H1 (cell line): ENCODE data around the gene CRYBG1. TPM values are rescaled to one million over a fixed set of nuclear protein-coding genes. Genes with fewer than 3 reads are reported as not detected.

Experiments used
- CHD1 ChIP-seq: IDR thresholded peaks from 2 replicates; pipeline ENCODE4 v1.6.1; 2012; ENCODE audit warnings: low read depth, low read length, improper control_type of control experiment
- CTBP2 ChIP-seq: IDR thresholded peaks from 2 replicates; pipeline ENCODE4 v1.7.0; 2011; ENCODE audit warnings: borderline replicate concordance, mild to moderate bottlenecking, moderate library complexity, mixed read lengths, low read length; ENCODE audit not compliant: insufficient read depth, insufficient read length
- EP300 ChIP-seq, 2 experiments: IDR thresholded peaks; 1 replicate in 1 of 2; 2 replicates in 1 of 2; pipeline ENCODE4 v1.6.1; 2011 to 2012; ENCODE audit warnings: low read depth in 2 of 2, low read length in 2 of 2, mild to moderate bottlenecking in 2 of 2, borderline replicate concordance in 1 of 2, inconsistent platforms in 1 of 2, moderate library complexity in 1 of 2
- POU5F1 ChIP-seq: IDR thresholded peaks from 2 replicates; pipeline ENCODE4 v1.6.1; 2011; ENCODE audit warnings: low read depth, mild to moderate bottlenecking, low read length, moderate library complexity
- polyA plus RNA-seq, 7 experiments: library from polyadenylated mRNA; depleted of rRNA in 3 of 7; stranded (reverse) in 5 of 7; unstranded in 2 of 7; fragments of >200 nt in 5 of 7; fragments of 200-250 nt in 2 of 7; gene quantifications; 1 replicate in 5 of 7; 2 replicates in 1 of 7; 4 replicates in 1 of 7; pipeline versions ENCODE4 v1.2.1 to v1.2.3, GENCODE V29; 2011 to 2013; ENCODE audit warnings: missing spikeins in 2 of 7, mixed read lengths in 2 of 7
- total RNA-seq: library from RNA; stranded (reverse); fragmentation: NEBNext Ultra II Directional; extraction: Animal tissue kit (Norgen Biotek cat#: 25700); gene quantifications from 2 replicates; pipeline ENCODE4 v1.2.1, GENCODE V29; 2021
- TF ChIP-seq, protein P1 (sequence below): fragments of 300-600 bp; sonication (generic); IDR thresholded peaks from 2 replicates; pipeline ENCODE4 v1.7.1; 2012; ENCODE audit warnings: low read length, moderate library complexity, mild to moderate bottlenecking, inconsistent platforms; ENCODE audit not compliant: insufficient replicate concordance
- TF ChIP-seq, protein P2 (sequence below): IDR thresholded peaks from 2 replicates; pipeline ENCODE4 v1.6.1; 2012; ENCODE audit warnings: inconsistent platforms

The CRYBG1 gene
- total and polyA plus RNA-seq, 2 of the 8 experiments (the other 6 are each of a cell fraction or from before 2014, with no cell fraction given) = 2.2 to 11.6 TPM

DNA sequence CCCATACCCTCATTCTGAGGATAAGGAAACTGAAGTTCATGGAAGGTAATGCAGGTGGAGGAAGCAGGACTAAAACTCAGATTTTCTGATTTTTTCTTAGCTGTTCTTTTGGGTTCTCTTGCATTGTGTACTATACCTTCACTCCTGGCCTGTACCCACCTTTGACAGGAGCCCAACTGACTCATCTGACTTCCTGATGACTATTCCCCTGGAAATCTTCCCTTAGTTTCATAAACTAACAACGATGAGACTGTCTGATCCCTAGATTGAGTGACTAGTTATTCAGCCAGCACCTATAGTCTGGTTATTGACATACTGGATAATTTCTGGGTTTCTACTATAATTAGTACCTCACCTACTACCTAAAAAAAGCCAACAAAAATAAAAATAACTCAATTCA is 10.1 kb downstream of the CRYBG1 start (continued):
- TF ChIP-seq CTBP2 (no peak), POU5F1 (no peak), CHD1 (no peak), EP300 (IDR thresholded peaks at IDR 0.05; ENCODE audit: borderline replicate concordance in 1 of 2, low read depth in 2 of 2, low read length in 2 of 2) (no peak)
- TF ChIP-seq, protein P1, sequence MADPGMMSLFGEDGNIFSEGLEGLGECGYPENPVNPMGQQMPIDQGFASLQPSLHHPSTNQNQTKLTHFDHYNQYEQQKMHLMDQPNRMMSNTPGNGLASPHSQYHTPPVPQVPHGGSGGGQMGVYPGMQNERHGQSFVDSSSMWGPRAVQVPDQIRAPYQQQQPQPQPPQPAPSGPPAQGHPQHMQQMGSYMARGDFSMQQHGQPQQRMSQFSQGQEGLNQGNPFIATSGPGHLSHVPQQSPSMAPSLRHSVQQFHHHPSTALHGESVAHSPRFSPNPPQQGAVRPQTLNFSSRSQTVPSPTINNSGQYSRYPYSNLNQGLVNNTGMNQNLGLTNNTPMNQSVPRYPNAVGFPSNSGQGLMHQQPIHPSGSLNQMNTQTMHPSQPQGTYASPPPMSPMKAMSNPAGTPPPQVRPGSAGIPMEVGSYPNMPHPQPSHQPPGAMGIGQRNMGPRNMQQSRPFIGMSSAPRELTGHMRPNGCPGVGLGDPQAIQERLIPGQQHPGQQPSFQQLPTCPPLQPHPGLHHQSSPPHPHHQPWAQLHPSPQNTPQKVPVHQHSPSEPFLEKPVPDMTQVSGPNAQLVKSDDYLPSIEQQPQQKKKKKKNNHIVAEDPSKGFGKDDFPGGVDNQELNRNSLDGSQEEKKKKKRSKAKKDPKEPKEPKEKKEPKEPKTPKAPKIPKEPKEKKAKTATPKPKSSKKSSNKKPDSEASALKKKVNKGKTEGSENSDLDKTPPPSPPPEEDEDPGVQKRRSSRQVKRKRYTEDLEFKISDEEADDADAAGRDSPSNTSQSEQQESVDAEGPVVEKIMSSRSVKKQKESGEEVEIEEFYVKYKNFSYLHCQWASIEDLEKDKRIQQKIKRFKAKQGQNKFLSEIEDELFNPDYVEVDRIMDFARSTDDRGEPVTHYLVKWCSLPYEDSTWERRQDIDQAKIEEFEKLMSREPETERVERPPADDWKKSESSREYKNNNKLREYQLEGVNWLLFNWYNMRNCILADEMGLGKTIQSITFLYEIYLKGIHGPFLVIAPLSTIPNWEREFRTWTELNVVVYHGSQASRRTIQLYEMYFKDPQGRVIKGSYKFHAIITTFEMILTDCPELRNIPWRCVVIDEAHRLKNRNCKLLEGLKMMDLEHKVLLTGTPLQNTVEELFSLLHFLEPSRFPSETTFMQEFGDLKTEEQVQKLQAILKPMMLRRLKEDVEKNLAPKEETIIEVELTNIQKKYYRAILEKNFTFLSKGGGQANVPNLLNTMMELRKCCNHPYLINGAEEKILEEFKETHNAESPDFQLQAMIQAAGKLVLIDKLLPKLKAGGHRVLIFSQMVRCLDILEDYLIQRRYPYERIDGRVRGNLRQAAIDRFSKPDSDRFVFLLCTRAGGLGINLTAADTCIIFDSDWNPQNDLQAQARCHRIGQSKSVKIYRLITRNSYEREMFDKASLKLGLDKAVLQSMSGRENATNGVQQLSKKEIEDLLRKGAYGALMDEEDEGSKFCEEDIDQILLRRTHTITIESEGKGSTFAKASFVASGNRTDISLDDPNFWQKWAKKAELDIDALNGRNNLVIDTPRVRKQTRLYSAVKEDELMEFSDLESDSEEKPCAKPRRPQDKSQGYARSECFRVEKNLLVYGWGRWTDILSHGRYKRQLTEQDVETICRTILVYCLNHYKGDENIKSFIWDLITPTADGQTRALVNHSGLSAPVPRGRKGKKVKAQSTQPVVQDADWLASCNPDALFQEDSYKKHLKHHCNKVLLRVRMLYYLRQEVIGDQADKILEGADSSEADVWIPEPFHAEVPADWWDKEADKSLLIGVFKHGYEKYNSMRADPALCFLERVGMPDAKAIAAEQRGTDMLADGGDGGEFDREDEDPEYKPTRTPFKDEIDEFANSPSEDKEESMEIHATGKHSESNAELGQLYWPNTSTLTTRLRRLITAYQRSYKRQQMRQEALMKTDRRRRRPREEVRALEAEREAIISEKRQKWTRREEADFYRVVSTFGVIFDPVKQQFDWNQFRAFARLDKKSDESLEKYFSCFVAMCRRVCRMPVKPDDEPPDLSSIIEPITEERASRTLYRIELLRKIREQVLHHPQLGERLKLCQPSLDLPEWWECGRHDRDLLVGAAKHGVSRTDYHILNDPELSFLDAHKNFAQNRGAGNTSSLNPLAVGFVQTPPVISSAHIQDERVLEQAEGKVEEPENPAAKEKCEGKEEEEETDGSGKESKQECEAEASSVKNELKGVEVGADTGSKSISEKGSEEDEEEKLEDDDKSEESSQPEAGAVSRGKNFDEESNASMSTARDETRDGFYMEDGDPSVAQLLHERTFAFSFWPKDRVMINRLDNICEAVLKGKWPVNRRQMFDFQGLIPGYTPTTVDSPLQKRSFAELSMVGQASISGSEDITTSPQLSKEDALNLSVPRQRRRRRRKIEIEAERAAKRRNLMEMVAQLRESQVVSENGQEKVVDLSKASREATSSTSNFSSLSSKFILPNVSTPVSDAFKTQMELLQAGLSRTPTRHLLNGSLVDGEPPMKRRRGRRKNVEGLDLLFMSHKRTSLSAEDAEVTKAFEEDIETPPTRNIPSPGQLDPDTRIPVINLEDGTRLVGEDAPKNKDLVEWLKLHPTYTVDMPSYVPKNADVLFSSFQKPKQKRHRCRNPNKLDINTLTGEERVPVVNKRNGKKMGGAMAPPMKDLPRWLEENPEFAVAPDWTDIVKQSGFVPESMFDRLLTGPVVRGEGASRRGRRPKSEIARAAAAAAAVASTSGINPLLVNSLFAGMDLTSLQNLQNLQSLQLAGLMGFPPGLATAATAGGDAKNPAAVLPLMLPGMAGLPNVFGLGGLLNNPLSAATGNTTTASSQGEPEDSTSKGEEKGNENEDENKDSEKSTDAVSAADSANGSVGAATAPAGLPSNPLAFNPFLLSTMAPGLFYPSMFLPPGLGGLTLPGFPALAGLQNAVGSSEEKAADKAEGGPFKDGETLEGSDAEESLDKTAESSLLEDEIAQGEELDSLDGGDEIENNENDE = no peak
- TF ChIP-seq, protein P2, sequence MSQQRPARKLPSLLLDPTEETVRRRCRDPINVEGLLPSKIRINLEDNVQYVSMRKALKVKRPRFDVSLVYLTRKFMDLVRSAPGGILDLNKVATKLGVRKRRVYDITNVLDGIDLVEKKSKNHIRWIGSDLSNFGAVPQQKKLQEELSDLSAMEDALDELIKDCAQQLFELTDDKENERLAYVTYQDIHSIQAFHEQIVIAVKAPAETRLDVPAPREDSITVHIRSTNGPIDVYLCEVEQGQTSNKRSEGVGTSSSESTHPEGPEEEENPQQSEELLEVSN = no peak
